Hepatic stellate cell (primary cell): Measurements from ENCODE around the gene SCN9A.
A peak's percentile ranks its signal among the peaks of the same experiment; 100 is the strongest.
"Not testable (repeated sequence)": the region's sequence is repeated elsewhere in the genome, so short reads cannot be mapped to it uniquely, and the experiment has no call there.

Experiments
- DNase-seq: peaks from one replicate; pipeline ENCODE4 v3.0.0; 2011; ENCODE audit warnings: low spot score

SCN9A gene

DNA sequence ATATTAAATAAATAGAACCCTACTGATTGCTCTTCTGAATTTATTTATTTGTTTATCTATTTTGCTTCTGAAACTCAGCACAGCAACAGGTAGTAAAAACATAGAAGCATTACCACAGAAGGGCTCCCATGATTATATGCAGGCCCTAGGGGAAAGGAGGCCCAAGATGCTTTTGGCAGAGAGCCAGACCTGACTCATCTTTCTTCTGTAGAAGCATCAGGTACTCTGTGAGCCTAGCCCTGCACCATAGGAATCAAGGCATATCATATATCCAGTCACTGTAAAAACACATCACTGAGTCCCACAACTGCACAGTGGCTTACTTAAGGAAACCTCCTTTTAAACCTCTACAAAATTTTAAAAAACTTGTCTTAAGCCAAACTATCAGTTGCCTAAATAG is 1.8 kb downstream of the SCN9A start:
- peak; percentile 42 for DNase-seq

GRCh38 chr2:166373539-166373938 is 2.2 kb downstream of the SCN9A start:
- no peak for DNase-seq

- no peak for DNase-seq
These were observed 2.6 kb downstream of the SCN9A start for GRCh38 chr2:166373105-166373504.

GRCh38 chr2:166372046-166372445 is 3.7 kb downstream of the SCN9A start:
- DNase-seq: peak; percentile 32

DNA sequence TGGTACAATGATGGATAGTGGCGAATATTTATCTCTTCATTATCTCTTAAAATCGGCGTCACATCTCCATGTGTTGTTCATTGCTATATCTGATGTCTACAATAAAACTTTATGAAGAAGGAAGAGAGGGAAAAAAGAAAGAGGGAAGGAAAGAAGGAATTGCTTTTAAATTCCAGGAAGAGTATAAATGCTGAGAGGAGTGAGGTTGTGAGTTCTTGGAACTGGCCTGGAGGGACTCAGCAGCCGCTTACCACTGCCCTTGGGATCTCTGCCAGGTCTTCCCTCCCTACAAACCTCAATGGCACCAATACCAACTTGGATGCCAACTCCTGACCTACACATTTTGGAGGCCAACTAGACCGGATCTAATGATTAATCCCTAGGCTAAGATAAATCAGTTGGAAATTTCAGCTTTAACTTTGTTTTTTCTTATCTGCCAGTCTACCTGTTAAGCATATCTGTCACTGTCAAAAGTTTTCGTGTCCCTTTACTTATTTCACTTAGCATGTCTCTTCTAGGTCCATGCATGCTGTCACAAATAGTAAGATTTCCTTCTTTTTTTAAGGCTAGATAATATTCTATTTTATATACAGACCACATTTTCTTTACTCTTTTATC is 9.8 kb downstream of the SCN9A start:
- DNase-seq: no peak

GRCh38 chr2:166365239-166365638 is 10.5 kb downstream of the SCN9A start:
- DNase-seq: no peak

- no peak for DNase-seq
These were observed 11.1 kb downstream of the SCN9A start for GRCh38 chr2:166364476-166365161.

GRCh38 chr2:166361351-166362153 is 14.2 kb downstream of the SCN9A start:
- no peak for DNase-seq

DNA sequence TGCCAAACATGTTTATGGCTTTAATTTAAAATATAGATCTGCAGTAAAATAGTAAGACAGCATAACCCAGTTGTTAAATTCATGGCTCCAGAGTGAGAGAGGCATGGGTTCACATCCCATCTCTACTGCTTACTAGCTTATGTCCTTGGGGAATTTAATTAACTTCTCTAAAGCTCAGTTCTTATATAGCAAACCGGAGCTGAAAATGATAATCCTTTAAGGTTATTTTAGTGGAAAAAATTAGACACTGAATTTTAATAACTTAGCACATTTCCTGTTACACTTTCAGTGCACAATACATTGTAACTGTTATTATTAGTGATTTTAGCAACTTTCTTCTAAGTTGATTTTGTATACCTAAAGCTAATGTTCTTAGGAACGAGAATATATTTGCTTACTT is 14.8 kb downstream of the SCN9A start:
- DNase-seq: no peak

DNA sequence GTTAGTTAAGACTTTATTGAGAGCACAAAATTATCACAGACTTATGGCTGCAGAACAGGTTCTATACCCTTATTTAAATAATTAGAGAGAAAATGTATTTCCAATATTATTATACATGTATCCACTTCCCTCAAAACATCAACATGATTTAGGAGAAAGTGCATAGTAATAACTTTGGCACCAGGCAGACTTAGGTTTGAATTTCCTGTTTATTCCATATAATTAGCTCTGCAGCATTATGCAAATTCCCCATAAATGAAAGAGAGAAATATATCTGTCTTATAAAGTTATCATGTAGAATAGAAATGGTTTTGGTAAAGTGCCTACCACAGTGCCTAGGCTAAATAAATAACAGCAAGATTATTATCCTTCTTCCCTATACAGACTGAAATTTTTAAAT is 15.3 kb downstream of the SCN9A start:
- DNase-seq: no peak

GRCh38 chr2:166357950-166358321 is 17.8 kb downstream of the SCN9A start:
- not testable (repeated sequence) for DNase-seq

DNA sequence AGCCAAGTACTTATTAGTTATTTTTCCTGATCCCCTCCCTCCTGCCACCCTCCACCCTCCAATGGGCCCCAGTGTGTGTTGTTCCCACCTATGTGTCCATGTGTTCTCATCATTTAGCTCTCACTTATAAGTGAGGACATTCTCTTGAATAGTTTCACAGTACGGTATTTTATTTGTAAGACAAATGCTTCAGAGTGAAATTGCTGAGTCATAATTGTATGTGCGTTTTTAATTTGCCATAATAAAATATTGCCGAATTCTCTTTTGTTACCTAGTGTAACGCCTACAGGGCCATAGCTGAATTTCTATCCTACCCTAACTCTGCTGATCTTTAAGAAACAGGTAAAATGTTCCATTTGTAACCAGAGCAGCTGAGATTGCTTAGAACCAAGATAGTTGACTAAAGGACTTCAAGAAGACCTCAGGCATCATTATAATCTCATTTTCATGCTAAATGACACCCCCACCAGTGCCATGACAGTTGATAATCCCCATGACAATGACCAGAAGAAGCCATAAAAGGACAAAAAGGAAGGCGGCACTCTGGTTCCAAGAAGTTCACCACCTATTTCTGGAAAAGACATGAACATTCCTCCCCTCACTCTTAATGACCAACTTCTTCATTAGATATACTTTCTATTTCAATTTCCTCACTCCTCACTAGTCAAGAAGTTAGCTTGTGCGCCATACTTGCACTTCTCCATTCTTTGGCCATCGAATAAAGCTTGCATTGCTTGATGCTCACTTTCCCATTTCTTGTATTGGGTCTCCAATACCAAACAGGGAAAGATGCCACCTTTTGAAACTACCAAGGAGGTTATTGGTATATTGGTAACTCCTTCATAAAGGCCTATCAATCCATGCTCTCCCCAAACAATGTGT is 18.4 kb downstream of the SCN9A start:
- DNase-seq: no peak

DNA sequence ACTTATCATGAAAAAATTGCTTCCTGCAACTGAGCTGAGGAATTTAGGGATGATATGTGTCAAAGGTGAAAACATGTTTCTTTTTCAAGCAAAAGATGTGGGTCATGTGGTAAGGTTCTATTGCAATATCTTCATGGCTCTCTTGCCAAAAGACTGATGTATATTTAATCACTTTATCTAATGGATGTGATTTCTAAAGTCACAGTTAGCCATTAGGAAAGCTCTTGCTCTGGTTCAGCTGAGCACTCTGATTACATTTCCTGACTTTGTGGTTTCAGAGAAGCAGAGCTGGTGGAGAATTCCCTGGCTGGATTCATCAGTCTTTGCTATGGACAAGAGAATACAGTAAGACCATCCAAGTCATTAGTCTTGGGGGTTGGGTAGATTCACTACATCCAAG is 24.4 kb downstream of the SCN9A start:
- no peak for DNase-seq

- no peak for DNase-seq
These were observed 25.2 kb downstream of the SCN9A start for GRCh38 chr2:166350525-166350924.

DNA sequence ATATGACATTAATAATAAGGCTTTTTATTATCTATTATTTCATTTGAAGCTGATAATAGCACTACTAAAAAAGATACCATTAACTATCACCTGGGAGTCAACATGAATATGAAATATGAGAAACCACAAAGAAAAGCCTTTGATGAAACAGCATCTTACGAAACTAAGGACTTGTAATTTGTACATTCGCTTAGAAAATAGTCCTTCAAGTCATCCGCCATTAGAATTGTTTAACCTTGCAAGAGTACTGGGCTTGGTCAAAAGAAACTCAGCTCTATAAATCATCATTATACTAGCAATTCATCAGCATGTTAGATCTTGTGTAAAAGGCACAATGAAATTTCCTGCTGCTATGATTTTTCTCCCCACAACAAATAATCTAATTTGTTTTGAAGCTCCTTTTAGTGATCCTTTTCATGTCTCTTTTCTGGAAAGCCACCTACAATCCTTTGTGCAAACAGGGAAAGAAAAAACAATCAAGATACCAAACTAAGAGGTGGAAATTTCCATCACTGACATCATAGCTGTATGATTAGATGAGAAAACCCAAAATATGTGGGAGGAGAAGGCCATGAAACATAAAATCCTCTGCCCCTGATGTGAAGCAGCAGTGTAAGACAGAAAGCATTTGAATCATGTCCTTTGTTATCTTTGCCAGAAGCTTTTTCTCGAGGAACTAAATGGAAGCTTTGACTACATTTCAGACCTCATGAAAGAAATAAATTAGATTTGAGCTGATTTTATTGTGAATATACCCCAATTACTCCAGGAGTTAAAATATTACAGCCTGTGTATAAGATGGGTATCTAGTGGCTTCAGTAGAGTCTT is 31.2 kb downstream of the SCN9A start:
- peak; percentile 11 for DNase-seq

- no peak for DNase-seq
These were observed 32.3 kb downstream of the SCN9A start for GRCh38 chr2:166343467-166343866.

DNA sequence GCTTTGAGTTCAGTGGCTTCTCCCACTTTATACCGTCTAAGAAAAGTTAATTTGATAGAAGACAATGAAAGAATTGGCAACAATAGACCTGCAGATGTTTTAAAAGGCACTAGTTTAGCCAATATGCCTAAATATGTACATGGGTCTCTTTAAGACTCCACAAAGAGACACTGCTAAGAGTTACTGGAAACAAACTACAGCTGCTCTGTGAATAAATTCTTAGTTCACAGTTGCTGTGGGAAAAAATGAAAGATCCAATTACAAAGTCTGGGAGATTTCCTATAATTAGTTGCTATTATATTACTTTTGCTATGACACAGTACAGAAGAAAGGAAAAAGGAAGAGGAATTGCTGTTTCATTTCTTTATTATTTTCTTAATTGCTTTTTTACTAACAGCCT is 34.3 kb downstream of the SCN9A start:
- DNase-seq: no peak

GRCh38 chr2:166338831-166339339 is 36.9 kb downstream of the SCN9A start:
- DNase-seq: no peak

GRCh38 chr2:166337932-166338331 is 37.8 kb downstream of the SCN9A start:
- no peak for DNase-seq

DNA sequence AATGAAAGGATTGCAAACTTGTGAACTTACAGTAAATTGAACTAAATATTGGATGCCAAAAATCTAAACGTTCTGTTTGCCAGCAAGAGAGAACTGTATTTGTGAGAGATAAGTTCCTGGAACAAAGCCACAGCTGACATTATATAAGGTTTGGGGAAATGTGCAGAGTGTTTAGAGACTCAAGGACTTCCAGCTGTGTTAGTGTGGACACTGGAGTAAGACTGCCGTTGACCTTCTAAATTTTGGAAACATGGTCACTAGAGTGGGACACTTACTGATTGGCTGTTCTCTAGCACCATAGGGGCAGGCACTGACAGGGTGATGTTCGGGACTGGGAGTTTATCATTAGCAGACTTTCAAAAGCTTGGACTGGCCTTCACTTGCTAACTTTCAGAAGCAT is 40.5 kb downstream of the SCN9A start:
- no peak for DNase-seq

- DNase-seq: no peak
These were observed 40.9 kb downstream of the SCN9A start for GRCh38 chr2:166334805-166335204.
